ENCODE measurements around the gene GKN2. TPM values are rescaled to one million over a fixed set of nuclear protein-coding genes. Genes with fewer than 3 reads are reported as not detected.

GKN2 gene
- total RNA-seq, 1 experiment from 2014 or later: not detected

DNA sequence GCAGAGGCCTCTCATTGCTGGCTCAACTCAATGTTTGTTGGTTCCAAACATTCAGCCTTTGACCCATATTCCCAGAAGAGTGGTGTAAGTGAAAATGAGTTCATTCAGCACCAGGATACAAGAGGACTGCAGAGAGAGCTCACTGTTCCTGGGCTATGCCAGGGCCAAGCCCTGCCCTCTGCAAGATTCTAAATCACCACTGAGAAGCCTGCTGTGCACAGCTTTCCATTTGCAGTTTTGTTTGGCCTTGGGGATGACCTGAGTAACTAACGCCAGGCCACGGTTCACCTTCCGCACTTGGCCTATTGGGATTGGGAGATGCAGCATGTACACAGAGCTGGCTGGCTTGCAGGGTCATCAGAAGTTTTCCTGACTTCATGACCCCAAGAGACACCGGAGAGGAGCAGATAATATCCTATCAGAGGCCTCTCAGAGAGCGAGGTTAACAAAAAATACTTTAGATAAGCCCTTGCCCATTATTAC lies 34.4 kb upstream of the GKN2 start:
- H2AFZ ChIP-seq (ENCODE audit: low read depth, low read length, poor library complexity, severe bottlenecking): no peak overlapping the region
- ChIA-PET CTCF (no interaction called here), RAD21 (ENCODE audit: low non-redundant PET in 1 of 2, low total read pairs in 2 of 2, uncharacterized antibody in 2 of 2, unreplicated experiment in 2 of 2) (no interaction called here), POLR2A (no interaction called here)
- TF ChIP-seq POLR2A (IDR thresholded peaks at IDR 0.05; ENCODE audit: borderline replicate concordance, extremely low read depth, insufficient read depth, insufficient read length) (no peak), FOSL1 (IDR thresholded peaks at IDR 0.05; ENCODE audit: low read depth) (no peak), JUND (IDR thresholded peaks at IDR 0.05) (no peak), SIN3A (IDR thresholded peaks at IDR 0.05; ENCODE audit: low read depth) (no peak), CBX3 (IDR thresholded peaks at IDR 0.05; ENCODE audit: low read depth) (no peak), YY1 (IDR thresholded peaks at IDR 0.05; ENCODE audit: extremely low read depth, insufficient replicate concordance, low read depth, low read length) (no peak), POLR2AphosphoS5 (IDR thresholded peaks at IDR 0.05; ENCODE audit: low read depth, low read length) (no peak), SP1 (IDR thresholded peaks at IDR 0.05; ENCODE audit: low read depth) (no peak), ZFX (IDR thresholded peaks at IDR 0.05) (no peak), CEBPB (IDR thresholded peaks at IDR 0.05; ENCODE audit: low read depth) (no peak), TCF7L2 (IDR thresholded peaks at IDR 0.05; ENCODE audit: borderline replicate concordance, extremely low read depth, insufficient read depth, insufficient read length) (no peak), ELF1 (IDR thresholded peaks at IDR 0.05; ENCODE audit: borderline replicate concordance, low read depth) (no peak), ZNF274 (IDR thresholded peaks at IDR 0.05; ENCODE audit: low read depth, low read length) (no peak), EZH2 (IDR thresholded peaks at IDR 0.05) (no peak)
- TF ChIP-seq, protein P1, sequence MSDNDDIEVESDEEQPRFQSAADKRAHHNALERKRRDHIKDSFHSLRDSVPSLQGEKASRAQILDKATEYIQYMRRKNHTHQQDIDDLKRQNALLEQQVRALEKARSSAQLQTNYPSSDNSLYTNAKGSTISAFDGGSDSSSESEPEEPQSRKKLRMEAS (IDR thresholded peaks at IDR 0.05): no peak
- TF ChIP-seq, protein P2, sequence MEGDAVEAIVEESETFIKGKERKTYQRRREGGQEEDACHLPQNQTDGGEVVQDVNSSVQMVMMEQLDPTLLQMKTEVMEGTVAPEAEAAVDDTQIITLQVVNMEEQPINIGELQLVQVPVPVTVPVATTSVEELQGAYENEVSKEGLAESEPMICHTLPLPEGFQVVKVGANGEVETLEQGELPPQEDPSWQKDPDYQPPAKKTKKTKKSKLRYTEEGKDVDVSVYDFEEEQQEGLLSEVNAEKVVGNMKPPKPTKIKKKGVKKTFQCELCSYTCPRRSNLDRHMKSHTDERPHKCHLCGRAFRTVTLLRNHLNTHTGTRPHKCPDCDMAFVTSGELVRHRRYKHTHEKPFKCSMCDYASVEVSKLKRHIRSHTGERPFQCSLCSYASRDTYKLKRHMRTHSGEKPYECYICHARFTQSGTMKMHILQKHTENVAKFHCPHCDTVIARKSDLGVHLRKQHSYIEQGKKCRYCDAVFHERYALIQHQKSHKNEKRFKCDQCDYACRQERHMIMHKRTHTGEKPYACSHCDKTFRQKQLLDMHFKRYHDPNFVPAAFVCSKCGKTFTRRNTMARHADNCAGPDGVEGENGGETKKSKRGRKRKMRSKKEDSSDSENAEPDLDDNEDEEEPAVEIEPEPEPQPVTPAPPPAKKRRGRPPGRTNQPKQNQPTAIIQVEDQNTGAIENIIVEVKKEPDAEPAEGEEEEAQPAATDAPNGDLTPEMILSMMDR (IDR thresholded peaks at IDR 0.05 in 2 of 3, conservative IDR thresholded peaks at IDR 0.05 in 1 of 3; ENCODE audit: borderline replicate concordance in 1 of 3, insufficient read depth in 1 of 3, low read depth in 2 of 3, low read length in 2 of 3): no peak
- TF ChIP-seq, protein P3, sequence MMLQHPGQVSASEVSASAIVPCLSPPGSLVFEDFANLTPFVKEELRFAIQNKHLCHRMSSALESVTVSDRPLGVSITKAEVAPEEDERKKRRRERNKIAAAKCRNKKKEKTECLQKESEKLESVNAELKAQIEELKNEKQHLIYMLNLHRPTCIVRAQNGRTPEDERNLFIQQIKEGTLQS (IDR thresholded peaks at IDR 0.05): no peak
- no peak overlapping the region for H3K27ac ChIP-seq (ENCODE audit: low read depth, low read length)
- ATAC-seq (no peak), DNase-seq (ENCODE audit: low read depth, low spot score) (no peak)
- no peaks in the 10 kb centered on the region for H3K9me3 ChIP-seq (ENCODE audit: control insufficient read depth in 1 of 2, insufficient read depth in 1 of 2, low read depth in 1 of 2, low read length in 2 of 2)
- no peaks in the 10 kb centered on the region for H4K20me1 ChIP-seq (ENCODE audit: insufficient read depth)
- no TSS peak for BruUV-seq (replicated peaks)
- no peaks in the 10 kb centered on the region for H3K36me3 ChIP-seq (ENCODE audit: control insufficient read depth in 1 of 2, insufficient read depth in 2 of 2, low read length in 2 of 2)
- H3K9ac ChIP-seq (ENCODE audit: low read length): no peak overlapping the region
- no peaks in the 10 kb centered on the region for H3K79me2 ChIP-seq (ENCODE audit: insufficient read depth, low read length)
- intact Hi-C loops (cut with micrococcal nuclease): no loop called here
- H3K9me2 ChIP-seq (ENCODE audit: insufficient read depth): no peaks in the 10 kb centered on the region
- no peak overlapping the region for H3K4me3 ChIP-seq (replicated peaks in 1 of 2; ENCODE audit: low read depth in 1 of 2, low read length in 2 of 2)
- H3K4me1 ChIP-seq (ENCODE audit: control insufficient read depth in 1 of 2, insufficient read depth in 2 of 2, low read length in 2 of 2): no peaks in the 10 kb centered on the region
- H3K27me3 ChIP-seq (ENCODE audit: insufficient read depth, low read length): no peaks in the 10 kb centered on the region
- H3K4me2 ChIP-seq (ENCODE audit: low read length): no peak overlapping the region
